Stomach (tissue), 4 donors: ENCODE measurements around the gene VGLL4.
A peak's percentile ranks its signal among the peaks of the same experiment; 100 is the strongest.

ENCODE experiments used
- CTCF ChIP-seq, 7 experiments: fragments of 450-650 bp in 4 of 7; fragments of 200-600 bp in 3 of 7; sonication (generic) in 3 of 7; IDR thresholded peaks; one replicate each; pipeline ENCODE4 v1.5.1; 2016 to 2019; ENCODE audit warnings: antibody characterized with exemption in 7 of 7, control low read depth in 2 of 7, mild to moderate bottlenecking in 1 of 7
- POLR2AphosphoS5 ChIP-seq, 3 donors: sonication (generic); formaldehyde crosslinking; IDR thresholded peaks; one replicate each; pipeline ENCODE4 v1.6.1; 2016; ENCODE audit warnings: antibody characterized with exemption in 3 of 3

- TF ChIP-seq CTCF (IDR thresholded peaks at IDR 0.05) (no peak), POLR2AphosphoS5 (IDR thresholded peaks at IDR 0.05) (peak in 1 of 3 donors; percentile 7)
These were observed 18.1 kb upstream of the VGLL4 start for GRCh38 chr3:11661827-11662226.
